ENCODE measurements around the gene TLN1.

Gene TLN1

GRCh38 chr9:35660966-35661415 is 71.0 kb downstream of the TLN1 start:
- no peak for DNase-seq (ENCODE audit: low spot score)

GRCh38 chr9:35659340-35659739 is 72.7 kb downstream of the TLN1 start:
- no peak for DNase-seq (ENCODE audit: low spot score)

GRCh38 chr9:35658968-35659220 is 73.1 kb downstream of the TLN1 start:
- DNase-seq (ENCODE audit: low spot score), result no peak

GRCh38 chr9:35658137-35658967 is 73.6 kb downstream of the TLN1 start, which contains the start of gene CCDC107:
Gene CCDC107, plus strand, starts transcription at chr9:35658292. Its CDS starts 88 bp downstream, at chr9:35658380.
- DNase-seq (ENCODE audit: low spot score), result peak; percentile 87

GRCh38 chr9:35657546-35658136 is 74.4 kb downstream of the TLN1 start, which contains the start of gene RMRP:
Gene RMRP, minus strand, starts transcription at chr9:35658019.
- peak; percentile 97 for DNase-seq (ENCODE audit: low spot score)

- DNase-seq (ENCODE audit: low spot score), result no peak
Observed at GRCh38 chr9:35656831-35657545, 75.0 kb downstream of the TLN1 start.

- no peak for DNase-seq (ENCODE audit: low spot score)
Observed at GRCh38 chr9:35656348-35656747, 75.6 kb downstream of the TLN1 start.

GRCh38 chr9:35653611-35654010 is 78.4 kb downstream of the TLN1 start:
- no peak for DNase-seq (ENCODE audit: low spot score)

GRCh38 chr9:35652829-35653209 is 79.2 kb downstream of the TLN1 start:
- DNase-seq (ENCODE audit: low spot score), result no peak

- DNase-seq (ENCODE audit: low spot score), result no peak
Observed at GRCh38 chr9:35651956-35652828, 79.8 kb downstream of the TLN1 start.

- no peak for DNase-seq (ENCODE audit: low spot score)
Observed at GRCh38 chr9:35650341-35651158, 81.4 kb downstream of the TLN1 start, which contains the start of gene SIT1. Gene SIT1, minus strand, starts transcription at chr9:35650931. Its CDS starts 78 bp downstream, at chr9:35650853.

- no peak for DNase-seq (ENCODE audit: low spot score)
Observed at GRCh38 chr9:35649431-35650340, 82.3 kb downstream of the TLN1 start.

Data from kidney capillary endothelial cell (primary cell).